Measurements from ENCODE around the gene STH.

DNA sequence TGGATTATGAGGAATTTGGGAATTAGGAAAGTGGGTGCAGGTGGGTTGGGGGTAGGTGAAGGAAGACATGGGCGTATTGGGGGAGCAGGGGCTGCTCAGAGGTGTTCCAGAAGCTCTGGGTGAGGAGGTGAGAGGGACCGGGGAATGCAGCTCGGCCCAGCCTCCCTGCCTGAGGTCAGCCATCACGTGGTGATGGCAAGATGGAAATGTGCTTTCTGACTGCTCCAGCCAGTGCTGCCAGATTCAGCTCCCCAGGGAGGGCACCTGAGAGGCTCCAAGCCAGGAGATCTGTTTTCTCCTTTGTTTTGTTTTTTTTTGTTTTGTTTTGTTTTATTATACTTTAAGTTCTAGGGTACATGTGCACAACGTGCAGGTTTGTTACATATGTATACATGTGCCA, 35.2 kb upstream of the STH start:
- TF ChIP-seq ZNF416 (tag by site-specific recombination; IDR thresholded peaks at IDR 0.05) (no peak), HOXD13 (CRISPR knock-in tag; IDR thresholded peaks at IDR 0.05; ENCODE audit: borderline replicate concordance) (no peak)
- TF ChIP-seq, protein P1, sequence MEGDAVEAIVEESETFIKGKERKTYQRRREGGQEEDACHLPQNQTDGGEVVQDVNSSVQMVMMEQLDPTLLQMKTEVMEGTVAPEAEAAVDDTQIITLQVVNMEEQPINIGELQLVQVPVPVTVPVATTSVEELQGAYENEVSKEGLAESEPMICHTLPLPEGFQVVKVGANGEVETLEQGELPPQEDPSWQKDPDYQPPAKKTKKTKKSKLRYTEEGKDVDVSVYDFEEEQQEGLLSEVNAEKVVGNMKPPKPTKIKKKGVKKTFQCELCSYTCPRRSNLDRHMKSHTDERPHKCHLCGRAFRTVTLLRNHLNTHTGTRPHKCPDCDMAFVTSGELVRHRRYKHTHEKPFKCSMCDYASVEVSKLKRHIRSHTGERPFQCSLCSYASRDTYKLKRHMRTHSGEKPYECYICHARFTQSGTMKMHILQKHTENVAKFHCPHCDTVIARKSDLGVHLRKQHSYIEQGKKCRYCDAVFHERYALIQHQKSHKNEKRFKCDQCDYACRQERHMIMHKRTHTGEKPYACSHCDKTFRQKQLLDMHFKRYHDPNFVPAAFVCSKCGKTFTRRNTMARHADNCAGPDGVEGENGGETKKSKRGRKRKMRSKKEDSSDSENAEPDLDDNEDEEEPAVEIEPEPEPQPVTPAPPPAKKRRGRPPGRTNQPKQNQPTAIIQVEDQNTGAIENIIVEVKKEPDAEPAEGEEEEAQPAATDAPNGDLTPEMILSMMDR (tag by site-specific recombination; IDR thresholded peaks at IDR 0.05), result no peak

All from HEK293 (cell line).